GM19035 (cell line): ENCODE measurements around the gene UBR3.

ENCODE experiments used
- ATAC-seq: cut with Tn5 transposase; IDR thresholded peaks from one replicate; pipeline ENCODE4 v1.9.1; 2021; ENCODE audit not compliant: unreplicated experiment

The UBR3 gene

DNA sequence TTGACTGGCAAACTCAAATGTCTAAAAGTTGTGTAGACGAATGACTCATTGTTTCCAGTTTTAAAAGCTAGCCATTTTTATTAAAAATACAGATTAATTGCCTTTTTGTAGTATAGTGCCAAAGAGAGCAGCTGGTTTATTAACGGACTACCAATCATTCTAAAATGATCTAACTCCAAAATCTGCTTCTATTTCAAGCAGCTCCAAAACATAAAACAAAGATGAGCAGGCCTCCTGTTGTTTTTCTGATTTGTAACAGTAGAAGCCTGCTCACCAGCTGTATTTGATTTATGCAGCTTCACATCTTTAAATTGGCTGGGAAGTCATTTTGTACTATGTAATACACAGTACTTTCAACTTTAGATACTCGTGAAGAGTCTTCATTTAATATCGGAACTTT, 171.8 kb downstream of the UBR3 start:
- ATAC-seq = no peak

DNA sequence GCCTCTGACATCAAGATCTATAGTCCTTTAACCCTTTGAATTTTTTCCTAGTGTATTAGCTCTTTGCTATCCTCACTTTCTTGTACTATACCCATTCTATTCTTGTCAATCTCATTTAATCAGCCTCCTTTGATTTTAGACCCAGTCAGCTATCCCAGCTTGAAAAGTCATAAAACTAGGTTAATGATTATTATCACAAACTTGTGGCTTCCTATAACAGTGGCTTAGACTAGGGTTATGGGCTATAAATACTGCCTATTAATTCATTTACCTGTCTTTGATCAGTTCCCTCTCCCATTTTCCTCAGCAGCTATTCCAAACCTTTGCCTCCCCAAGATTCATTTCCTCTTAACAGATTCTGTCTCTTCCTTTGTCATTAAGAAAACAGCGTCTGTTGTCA, 174.8 kb downstream of the UBR3 start:
- ATAC-seq = no peak

DNA sequence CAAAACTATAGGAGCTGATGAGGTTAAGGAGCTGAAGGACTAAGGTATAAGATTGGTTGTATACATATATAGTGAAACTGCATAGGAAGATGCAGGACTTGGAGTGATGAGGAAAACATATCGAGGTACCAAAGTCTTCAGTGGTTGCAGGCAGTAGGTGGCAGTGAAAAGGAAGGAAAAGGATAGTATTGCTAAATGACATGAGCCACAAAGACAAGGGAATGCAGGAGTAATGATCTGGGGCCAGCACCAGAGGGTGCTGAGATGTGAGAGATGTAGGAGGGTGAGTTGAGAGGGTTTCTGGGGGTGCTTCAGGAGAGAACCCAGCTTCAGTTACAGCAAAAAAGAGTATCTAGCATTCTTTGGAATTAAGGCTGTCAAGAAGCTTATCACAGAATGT, 178.4 kb downstream of the UBR3 start:
- ATAC-seq = no peak

DNA sequence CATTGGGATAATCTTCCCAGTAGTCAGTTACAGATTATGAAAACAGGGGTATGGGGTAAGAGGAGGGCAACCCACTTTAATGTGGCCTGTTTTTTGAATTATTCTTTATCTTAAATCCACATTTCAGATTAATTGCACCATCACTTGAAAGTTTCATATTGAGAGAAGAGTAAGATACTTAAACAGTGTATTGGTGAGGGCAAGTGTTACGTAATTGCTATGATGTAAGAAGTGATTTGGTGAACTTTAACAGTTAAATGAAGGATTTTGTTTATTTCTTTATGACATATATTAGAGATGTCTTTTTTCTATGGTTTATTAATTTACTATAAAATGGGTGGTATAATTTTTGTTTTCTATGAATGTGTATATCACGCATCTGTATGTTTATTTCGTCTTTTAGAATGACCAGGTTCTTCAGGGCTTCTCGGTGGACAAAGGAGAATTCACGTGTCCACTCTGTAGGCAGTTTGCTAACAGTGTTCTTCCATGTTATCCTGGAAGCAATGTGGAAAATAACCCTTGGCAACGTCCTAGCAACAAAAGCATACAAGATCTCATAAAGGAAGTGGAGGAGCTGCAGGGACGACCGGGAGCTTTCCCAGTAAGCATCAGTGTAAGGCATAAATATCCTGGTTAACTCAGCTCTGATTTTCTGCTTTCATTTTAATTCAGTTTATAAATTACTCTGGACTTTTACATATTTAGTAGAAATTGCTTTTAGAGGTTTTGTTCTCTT, 179.5 kb downstream of the UBR3 start:
- ATAC-seq = no peak

DNA sequence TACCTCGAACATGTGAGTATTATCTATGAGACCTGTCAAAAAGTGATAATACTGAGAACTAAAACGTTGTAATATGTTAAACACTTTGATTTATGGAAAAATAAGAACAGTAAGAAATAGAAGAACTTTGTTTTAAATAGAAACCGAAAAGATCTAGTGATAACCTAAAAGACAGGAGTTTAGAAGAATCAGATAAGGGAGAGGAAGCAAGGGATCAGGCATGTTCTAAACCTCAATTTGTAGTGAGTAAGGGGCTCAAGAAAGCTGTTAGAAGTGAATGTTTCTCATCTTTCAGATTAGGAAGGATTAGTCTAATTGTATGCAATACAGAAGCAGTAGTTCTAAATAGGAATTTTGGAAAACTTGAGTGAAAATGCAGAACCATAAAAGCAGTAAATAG, 182.0 kb downstream of the UBR3 start:
- no peak for ATAC-seq

DNA sequence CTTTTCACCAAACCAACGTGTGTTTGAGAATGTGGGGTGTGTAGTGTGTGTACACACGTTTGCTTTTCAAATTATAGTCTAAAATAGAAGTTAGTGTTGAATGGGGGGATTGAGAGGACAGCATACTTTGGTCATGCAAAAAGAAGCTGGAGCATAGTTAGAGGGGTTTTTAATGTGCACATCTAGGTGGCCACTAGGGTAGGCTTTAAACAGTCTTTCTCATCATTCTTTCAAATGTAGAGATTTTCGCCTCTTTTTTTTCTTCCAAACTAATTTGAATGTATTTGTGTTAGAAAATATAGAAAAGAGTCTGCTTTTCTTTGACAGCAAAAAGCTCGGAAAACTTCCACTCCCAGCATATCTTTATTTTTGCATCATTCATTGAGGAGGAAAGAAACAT, 185.5 kb downstream of the UBR3 start:
- ATAC-seq = no peak

DNA sequence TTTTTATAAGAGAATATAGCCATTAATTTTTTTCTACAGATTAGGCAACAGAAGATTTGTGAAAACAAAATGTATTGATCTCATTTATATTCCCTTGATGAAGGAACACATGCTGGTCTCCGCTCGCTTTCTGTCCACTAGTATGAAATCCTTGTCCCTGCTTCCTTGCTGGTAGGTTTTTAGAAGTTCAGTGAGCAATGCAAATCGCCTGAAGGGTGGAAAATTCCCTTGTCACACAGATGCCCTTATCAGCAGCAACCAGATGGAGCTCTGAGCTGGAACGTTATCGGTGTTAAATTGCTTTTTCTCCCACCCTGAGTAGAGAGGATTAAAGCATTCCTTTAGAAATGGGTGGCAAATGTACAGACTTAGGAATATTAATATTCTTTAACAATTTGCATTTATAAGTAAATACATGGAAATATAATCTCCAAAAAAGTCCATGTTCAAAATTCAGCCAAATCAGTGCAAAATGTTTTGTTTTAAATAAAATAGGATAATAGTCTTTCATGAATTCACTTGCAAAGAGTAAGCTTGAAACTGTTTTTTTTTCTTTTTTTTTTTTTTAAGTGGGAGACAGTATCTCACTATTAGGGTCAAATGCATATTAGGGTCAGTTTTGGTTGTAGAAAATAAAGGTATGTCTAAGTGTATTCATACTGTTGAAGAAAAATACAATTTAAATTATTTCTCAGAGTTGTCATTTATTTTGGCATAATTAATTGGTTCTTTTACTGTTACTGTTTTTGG, 186.7 kb downstream of the UBR3 start:
- ATAC-seq = no peak

DNA sequence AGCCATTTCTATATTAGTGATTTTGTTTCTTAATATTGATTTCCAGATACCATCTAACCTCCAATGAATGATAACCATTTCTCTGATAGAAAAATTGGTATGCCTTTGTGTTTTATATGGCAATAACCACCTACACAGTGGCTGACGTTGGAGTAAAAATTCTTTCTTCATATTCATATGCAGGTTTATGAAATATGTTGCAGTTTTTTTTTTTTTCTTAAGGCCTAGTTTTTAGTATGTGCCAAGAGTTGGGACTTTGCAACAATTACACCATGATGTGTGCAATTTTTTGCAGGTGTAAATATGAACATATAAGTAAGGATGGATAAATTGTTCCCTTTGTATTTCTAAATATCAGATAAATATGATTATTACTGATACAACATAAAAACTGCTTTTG, 187.5 kb downstream of the UBR3 start:
- ATAC-seq = no peak

DNA sequence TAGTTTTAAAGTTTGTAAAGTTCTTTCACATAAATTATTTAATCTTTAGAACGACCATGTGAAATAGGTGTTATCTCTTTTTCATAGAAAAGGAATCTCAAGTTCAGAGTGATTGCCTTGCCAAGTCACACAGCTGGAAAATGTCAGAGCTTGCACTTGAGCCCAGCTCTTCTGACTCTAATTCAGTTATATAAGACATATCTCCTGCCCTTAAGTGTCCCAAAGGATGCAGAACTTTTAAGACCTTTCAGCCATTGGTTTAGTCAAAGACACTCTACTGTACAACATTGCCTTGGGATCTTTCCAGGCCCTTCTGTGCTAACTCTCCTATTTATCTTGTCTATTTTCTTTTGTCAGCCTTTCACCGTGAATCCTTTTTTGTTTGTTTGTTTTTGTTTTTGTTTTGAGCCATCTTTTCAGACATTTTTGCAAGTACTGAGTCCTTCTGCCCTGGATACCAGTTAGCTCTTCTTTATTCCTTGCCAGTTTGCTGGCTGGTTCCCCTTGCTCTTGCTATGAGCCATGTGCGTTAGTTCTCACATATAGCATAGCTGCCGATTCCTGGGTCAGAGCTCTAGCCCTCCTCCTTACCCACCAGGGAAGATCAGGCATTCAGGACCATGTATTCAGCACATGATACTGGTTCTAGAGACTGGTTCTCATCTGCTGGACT, 190.7 kb downstream of the UBR3 start:
- no peak for ATAC-seq

DNA sequence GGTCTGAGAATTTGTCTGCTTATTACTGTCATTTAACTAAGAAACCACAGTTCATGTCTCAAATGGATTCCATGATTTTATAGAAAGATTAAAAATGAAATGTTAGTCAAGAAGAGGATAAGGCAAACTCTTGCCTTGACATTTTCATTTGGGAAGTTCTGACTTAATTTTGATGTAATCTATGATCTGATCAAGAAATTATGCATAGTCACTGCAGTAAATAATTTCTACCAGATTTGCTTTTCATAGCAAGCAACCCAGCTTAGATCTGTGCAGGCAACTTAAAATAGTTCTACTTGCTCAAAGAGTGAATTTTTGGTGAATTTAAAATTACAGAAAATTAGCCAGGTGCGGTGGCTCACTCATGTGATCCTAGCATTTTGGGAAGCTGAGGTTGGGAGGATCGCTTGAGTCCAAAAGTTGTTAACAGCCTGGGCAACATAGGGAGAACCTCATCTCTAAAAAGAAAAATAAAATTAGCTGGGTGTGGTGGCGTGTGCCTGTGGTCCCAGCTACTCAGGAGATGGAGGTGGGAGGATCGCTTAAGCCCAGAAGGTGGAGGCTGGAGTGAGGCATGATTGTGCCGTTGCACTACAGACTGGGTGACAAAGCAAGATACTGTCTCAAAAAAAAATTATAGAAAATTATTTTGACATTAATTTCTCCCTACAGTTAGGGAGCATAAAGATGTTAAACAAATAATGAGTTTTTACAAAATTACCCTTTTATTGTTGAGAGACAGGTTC, 192.0 kb downstream of the UBR3 start:
- ATAC-seq = no peak

DNA sequence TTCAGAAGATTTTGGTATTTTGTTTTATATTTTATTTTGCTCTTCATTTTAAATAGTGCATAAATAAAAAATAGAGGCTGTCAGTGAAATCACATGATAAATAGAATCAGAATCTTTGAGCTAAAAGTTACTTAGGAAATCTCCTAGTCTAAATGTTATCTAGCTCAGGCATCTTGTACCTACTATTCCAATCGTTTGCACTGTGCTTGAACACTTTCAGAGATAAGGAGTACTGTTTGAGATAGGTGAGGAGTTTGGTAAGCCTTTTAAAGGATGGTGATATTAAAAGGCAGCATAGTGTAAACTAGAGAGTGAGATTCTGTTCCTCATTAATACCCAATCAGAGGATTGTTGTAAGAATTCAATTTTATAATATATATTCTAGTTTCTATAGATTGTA, 193.5 kb downstream of the UBR3 start:
- ATAC-seq = no peak

DNA sequence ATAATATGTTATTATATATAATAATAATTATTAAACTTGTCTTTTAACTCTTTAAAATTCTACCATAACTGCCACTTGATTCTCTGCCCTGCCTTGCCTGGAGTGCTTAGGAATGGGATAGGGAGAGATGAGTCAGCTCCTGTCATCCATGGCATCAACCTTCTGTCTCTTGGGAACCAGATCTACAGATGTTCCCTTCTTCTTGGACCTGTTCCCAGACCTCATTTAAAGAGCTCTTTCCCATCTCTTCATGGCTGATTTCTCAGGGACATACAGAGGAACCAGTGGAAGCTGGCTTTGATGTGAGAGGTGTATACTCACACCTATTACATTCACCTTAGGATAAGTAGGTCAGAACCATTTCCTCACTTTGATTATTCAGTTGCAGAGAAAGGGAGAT, 195.4 kb downstream of the UBR3 start:
- ATAC-seq = no peak

DNA sequence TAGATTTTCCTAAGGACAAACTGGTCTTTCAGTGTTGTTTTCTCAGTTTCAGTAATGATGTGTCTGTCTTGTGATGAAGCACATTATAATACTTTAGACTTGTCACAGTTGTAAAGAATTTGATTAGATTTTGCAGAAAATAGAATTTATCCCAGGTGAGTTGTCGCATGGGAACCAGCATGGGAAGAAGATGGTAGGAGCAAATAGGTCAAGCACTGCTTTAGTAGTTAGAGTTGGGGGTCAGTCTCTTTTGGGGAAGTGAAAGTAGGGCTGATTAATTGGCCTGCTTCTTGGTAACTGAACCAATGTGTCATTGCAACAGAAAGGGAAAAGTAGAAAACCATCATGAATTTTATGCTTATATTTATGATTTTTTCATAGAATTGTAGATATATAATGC, 197.5 kb downstream of the UBR3 start:
- ATAC-seq = no peak

DNA sequence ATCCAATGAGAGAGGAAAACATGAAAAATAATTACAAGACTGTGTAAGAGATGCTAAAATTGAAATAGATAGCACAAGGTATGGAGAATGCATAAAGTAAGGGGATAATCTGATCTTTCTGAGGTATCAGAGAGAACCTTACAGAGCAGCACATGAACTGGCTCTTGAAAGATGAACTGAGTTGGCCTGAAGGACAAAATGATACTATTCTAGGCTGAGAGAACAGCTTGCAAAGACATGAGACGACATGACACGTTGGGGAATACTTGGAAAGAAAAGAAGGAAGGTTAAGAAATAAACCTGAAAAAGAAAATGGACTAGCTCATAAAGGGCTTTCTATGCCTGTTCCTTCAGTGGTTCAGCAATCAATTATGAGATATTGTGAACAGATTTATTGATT, 198.0 kb downstream of the UBR3 start:
- ATAC-seq = no peak

DNA sequence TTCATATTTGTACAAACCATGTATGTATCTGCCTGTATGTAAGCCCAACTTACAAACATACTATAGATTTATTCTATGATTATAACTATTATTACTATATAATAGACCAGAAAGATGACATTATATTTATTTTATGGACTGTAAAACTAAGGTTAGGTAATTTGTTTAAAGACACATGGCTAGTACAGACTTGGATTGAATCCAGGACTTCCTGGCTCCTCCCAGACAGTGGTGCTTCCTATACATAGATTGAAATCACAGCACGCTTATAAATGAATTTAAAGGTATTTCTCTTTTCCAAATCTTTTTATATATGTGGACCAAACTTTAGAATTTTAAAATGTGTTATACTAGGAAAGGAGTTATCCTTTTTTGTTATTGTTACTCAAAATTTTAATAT, 199.1 kb downstream of the UBR3 start:
- ATAC-seq = no peak

DNA sequence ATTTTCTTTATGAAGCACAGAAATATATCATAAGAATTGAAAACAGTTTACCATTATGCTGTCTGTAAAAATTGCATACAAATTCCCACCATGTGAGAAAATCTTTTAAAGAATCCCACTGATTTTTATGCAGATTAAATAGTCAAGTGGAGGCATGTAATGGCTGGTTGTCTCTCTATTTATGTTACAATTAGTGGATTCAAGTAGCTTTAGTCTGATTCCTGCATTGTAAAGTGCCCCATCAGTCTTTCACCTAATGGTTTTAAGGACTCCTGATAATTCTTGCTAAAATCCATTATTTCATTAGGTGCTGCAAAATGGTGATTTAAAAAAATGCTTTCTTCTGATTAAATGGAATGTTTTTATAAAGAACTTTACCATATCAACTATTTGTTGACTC, 202.3 kb downstream of the UBR3 start:
- no peak for ATAC-seq

DNA sequence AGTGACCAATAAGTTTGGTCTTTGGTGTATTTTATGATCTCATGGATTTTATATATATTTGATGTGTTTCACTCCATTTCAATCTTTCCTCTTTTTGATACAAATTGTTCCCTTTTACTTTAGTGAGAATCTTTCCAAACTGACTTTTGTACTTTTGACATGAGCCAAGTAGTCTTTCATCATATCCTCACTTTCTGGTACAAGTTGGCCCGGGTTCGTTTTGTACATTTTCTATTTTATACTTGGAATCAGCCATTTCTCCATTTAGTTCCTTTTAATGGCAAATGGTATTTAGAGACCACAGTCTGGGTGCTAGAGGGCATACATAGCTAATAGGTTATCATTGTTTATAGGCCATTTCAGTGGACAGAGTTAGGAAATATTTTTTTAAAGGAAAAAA, 202.8 kb downstream of the UBR3 start:
- ATAC-seq = no peak

DNA sequence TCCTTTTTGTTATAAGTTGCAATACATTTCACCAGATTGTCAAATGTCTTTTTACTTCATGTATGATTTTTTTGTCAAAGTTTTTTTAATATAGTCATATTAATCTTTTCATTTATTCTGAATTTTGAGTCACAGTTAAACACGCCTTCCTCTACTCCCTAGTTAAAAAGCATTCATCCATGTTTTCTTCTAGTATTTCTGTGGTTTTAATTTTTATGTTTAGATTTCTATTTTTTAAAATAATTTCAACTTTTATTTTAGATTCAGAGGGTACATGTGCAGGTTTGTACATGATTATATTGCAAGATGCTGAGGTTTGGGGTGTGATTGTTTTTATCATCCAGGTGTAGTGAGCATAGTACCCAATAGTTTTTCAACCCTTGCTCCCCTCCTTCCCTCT, 204.0 kb downstream of the UBR3 start:
- no peak for ATAC-seq

DNA sequence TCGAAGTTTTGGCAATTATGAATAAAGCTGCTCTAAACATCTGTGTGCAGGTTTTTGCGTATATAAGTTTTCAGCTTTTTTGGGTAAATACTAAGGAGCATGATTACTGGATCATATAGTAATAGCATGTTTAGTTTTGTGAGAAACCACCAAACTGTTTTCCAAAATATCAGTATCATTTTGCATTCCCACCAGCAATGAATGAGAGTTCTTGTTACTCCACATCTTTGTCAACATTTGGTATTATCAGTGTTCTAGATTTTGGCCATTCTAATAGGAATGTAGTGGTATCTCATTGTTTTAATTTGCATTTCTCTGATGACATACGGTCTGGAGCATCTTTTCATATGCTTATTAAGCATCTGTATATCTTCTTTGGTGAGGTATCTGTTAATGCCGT, 207.3 kb downstream of the UBR3 start:
- ATAC-seq = no peak

DNA sequence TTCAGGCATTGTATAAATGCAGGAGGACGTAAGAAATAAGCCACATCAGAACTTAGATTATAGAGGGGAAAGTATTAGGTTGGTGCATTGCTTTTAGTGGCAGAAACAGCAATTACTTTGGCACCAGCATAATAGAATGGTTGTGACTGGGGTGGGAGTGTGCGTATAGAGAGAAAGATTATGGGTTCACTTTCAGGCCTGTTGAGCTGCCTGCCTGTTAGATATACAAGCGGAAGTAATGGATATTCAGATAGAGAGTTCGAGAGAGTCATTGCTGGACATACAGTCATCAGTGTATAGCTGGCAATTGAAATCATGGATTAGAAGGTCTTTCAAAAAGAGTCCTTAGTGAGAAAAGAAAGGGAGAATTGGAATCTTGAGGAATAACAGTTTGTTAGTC, 211.5 kb downstream of the UBR3 start:
- ATAC-seq = no peak

DNA sequence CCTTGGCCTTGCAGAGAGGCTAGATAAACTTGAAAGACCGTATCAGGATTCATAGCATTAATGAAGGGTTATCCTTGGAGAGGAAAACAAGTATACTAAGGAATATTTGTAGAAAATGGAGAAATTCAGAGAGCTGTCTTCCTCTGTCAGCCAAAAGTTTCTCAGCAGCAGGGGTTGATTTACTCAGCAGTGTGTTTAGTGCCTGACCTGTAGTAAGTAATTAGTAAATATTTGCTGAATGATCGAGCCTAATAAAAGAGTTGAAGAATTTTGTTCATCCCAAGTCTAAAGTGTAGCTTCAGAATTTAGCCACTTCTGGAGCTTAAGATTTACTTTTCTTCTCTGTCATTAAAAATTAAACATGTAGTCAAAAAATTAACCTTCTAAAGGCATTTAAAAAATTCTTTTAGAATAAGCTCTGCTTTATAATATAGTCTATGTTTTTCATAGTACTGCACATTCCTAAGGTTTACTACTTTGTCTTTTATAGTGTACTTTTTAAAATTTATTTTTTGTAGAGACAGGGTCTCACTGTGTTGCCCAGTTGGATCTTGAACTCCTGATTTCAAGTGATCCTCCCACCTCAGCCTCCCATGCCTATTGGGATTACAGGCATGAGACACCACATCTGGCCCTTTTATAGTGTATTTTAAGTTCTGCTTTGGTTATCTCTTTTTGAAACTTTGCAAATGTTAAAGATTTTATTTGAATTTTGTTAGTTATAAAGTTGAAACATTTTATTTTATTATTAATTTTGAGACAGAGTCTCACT, 212.3 kb downstream of the UBR3 start:
- no peak for ATAC-seq
